NCI-H128 (cell line): Measurements from ENCODE around the gene THSD7B.

Experiments
- DNase-seq: peaks from one replicate; lab custom pipeline; 2025; ENCODE audit not compliant: unreplicated experiment; lab: John Stamatoyannopoulos, UW

Gene THSD7B

DNA sequence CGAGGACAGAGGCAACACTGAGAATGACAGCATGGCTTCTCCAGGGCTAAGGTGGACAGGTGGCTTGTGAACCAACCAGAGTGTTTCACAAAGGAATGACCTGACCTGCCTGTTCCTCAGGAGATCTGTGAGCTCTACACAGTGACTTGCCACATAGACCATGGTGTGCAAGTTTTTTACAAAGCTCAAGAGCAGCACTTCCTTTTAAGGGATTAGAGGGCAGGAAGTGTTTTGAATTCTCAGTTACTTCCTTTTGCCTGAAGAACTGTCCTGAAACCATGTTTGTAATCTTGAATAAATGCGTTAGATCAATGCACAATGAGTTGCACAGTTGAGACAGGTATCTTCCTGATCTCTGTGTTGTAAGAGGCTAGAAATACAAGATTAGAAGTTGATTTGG, 421.9 kb downstream of the THSD7B start:
- DNase-seq, result no peak

DNA sequence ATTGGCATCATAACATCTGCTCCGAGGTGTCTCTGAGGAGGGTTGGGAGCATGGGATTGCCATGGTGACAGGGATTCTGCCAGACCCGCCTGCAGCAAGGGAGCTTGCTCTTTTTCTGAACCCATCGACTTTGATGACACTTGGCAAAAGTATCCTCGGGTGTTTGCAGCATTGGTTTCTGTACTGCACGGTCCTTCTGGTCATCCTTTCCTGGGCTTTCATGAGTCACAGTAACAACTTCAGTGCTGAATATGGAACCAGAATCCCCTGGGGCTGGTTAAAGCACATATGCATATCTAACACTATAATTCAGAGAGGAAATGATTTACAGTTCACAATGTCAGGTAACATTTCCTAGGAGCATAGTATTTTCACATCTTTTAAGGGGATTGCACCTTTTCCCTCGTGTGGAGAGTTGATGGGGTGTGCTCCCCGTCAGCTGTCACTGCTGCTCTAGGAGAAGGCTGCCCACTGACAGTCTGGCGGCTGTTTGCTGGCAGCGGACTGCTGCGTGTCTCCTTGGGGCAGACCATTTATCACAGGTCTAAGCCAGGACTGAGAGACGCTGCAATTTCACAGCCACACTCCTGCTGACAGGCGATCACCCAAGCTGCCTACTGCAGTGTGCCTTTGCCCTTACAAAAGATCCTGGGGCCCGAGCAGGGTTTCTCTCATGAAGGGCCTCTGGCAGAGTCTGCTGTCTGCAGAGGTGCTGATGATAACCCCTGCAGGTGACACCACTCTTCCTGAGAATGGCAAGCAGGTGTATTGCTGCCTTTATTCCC, 425.3 kb downstream of the THSD7B start:
- DNase-seq, result no peak

DNA sequence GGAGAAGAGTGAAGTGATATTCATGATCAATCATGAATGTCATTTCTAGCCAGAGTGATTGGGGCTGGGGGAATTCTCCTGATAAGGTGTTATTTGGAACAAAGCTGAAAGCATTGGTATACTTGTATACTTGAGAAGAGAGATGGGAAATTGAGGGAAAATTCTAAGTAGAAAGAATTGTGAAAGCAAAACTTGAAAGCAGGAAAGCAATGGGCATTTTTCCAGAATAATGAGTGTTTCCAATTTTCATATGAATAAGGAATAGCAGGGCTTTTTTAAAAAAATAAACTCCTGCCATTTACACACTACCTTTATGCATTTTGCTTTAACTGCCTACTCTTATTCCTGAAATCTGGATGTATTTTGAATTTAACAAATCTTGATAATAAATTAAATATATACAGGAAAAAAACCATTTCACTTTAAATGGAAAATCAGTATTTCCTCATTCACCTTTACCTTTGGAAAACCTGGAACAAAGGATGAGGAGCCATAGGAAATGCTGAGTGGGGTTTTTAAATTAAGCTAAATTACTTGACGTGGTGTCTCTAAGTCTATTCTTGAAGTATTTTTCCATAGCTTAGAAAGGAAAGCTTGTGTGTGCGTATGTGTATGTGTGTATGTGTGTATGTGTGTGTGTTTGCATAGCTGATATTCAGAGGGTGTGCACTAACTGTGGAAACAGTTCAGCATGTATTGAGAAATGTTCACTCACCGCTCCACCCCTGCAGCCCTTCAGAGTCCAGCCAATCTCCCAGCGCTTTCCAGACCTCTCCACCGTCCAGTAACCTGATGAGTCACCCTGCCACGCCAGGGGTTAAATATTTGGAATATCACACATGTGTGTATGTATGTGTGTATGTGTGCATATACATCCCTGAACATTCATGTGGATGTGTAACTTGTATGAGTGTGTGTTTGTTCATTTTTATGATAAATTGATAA, 427.3 kb downstream of the THSD7B start:
- DNase-seq, result no peak

DNA sequence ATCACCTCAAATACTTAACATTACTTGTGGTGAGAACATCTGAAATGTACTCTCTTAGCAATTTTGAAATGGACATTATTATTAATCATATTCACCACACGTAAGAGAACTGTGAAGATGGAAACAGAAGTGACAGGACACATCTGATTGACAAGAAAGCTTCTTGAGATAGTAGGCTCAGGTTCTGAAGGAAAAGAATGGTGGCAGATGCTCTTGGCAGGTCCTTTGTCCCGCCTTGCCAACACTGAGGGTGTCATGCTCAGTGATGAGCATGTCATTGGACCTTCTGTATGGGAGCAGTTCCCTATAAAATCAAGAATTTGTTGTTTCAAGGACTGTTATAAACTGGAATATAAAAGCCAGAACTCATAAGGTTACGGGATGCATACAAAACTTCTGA, 428.1 kb downstream of the THSD7B start:
- no peak for DNase-seq

DNA sequence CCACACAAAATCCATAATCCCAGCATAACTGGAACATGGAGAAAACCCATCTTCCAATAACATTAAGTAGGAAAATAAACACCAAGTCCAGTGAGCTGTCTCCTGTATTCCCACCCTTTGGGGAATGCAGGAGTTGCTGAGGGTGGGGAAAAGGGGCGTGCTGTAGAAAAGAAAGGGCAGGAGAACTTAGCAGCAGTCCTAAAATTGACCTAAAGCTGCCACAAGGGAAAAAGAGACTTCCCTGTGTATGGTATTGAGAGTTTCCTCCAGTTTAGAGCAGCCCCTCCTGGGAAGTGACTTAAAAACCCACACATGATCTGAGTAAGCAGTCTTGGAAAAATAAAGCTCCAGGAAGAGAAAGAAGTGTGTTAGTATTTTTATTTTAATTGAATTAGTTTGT, 428.8 kb downstream of the THSD7B start:
- DNase-seq, result no peak

DNA sequence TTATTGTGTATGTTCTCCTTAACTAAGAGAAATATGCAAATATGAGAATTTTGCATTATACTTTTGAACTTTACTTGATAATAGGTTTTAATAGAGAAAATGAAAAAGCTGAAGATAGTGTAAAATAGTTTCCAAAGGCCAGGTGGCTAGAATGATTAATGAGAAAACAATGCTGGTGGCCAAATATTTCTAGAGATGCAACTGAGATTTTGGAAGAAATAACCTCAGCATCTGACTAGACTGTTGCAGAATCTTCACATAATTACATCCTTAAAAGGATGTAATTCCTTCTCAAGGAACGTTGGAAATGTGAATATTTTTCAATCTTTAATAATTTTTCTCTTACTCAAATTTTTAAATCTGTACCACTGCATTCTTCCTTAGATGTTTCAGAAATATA, 434.4 kb downstream of the THSD7B start:
- no peak for DNase-seq

DNA sequence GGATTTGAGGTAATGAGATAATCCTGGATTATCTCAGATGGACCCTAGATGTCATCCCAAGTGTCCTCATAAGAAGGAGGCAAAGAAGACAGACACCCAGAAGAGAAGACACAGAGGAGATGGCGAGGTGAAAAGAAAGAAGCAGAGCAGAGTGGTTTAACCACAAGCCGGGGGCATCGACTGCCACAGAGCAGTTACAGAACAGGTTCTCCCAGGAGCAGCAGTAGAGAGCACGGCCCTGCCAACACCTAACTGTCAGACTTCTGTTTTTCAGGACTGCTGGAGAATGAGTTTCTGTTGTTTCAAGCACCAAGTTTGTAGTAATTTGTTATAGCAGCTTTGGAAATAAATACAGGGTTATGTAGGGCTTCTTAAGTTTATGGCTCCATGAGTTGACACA, 437.0 kb downstream of the THSD7B start:
- DNase-seq, result no peak

DNA sequence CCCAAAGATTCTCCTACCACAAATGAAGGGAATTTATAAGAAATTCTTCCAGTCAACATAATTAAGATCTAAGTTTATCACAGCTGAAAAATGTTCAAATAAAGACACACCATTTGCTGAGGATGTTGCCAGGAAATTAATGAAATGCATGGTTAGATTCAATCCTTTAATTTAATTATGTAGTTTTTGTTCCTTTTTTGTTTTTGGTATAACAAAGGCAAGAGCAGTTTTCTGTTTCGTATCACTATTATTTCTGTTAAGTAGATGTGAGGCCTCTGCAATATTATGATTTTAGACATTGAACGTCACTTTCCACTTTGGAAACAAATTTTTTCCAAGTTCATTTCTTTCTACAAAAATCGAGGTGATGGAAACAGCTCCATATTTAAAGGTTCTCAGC, 440.0 kb downstream of the THSD7B start:
- no peak for DNase-seq

DNA sequence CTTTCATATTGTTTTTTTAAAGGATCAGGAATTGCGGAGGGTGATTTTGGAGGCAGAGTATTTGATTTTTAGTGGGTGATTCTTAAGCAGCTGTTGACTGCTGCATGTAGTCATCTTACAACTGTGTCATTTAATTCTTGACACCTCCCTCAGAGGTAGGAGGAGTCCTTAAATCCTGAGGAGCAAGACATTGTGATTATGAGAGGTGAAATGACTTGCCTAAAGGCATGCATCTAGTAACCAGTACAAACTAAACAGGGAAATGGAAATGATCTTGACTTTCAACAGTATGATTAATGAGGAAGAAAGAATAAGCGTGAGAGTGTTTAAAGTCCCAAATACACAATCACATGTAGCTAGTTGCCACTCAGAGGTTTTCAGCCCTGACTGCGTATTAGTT, 440.7 kb downstream of the THSD7B start:
- no peak for DNase-seq

DNA sequence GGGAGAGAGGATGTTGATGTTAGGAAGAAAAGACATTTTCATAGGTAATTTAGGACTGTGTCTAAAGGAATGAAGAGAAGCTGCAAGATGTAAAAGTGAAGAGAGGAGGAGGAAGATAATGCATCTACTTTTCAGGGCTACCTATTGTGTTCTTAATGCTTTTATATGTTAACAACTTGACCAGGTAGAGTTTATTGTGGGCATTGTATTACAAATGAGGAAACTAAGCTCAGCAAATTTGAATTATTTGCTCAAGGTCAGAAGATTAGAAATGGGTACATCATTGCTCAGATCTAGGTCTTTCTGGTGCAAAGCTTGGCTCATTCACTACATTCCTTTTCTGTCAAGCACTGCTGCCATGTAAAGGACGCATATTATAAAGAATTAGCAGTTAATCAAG, 441.7 kb downstream of the THSD7B start:
- DNase-seq, result no peak

DNA sequence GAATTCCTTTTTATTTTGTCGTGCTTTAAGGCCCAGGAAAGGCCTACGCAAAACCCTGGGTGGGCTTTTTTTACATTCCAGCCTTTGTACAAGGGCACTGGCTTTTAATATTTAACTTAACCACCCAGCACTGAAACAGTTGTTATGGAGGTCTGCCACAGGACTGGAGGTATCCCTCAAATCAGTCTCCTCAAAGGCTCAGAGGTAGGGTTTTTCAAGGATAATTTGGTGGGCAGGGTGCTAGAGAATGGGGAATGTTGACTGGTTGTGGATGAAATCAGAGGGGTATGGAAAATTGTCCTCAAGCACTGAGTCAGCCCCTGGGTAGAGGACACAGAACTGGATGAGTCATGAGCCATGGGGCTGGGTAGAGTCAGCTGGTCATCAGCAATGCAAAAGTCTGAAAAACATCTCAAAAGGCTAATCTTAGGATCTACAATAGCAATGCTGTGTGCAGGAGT, 443.1 kb downstream of the THSD7B start:
- DNase-seq, result no peak

DNA sequence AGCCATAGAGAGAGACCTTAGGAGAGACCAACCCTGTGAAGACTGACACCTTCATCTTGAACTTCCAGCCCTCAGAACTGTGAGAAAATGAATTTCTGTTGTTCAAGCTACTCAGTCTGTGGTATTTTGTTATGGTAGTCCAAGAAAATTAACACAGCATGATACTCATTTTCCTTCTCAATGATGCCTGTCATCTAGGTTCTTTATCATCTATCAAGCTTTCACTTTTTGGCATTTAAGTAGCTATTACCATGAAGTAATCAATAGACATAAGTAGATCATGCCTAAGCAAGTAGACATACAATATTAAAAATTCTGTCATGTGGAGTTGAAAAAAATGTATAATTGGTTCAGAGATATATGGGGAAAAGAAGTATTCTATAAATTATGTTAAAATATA, 444.7 kb downstream of the THSD7B start:
- DNase-seq, result no peak

DNA sequence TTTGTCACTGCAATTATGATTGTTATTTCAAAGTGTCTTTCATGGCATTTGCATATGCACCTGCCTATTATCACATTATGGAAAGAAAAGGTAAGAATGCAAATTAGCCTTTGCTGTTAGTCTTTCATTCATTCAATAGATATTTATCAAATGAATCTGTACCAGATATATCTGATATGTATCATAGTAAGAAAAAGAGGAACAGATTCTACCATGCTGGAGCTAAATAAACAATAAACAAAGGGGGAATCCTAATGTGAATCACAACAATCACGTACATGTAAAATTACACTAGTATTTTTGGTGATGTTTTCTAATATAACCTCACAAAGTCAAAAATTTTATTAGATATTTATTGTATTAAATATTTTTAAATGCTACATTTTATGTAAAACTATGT, 446.4 kb downstream of the THSD7B start:
- no peak for DNase-seq

DNA sequence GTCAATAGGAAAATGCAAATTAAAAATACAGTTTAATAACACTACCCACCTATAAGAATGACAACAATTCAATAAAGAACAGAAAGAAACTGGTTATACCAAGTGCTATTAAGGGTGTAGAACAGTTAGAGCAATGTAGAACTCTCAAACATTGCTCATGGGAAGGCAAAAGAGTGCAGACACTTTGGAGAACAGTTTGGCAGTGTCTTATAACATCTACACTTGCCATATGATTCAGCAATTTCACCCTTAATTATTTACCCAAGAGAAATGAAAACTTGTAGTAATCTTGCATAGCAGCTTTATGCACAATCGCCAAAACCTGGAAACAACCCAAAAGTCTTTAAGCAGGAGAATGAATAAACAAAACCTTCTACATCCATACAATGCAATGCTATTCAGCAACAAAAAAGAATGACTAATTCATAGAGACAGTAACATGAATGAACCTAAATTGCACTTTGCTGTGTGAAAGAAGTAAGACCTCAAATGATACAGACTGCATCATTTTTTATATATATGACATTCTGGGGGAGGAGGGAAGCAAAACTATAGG, 455.2 kb downstream of the THSD7B start:
- DNase-seq, result no peak

DNA sequence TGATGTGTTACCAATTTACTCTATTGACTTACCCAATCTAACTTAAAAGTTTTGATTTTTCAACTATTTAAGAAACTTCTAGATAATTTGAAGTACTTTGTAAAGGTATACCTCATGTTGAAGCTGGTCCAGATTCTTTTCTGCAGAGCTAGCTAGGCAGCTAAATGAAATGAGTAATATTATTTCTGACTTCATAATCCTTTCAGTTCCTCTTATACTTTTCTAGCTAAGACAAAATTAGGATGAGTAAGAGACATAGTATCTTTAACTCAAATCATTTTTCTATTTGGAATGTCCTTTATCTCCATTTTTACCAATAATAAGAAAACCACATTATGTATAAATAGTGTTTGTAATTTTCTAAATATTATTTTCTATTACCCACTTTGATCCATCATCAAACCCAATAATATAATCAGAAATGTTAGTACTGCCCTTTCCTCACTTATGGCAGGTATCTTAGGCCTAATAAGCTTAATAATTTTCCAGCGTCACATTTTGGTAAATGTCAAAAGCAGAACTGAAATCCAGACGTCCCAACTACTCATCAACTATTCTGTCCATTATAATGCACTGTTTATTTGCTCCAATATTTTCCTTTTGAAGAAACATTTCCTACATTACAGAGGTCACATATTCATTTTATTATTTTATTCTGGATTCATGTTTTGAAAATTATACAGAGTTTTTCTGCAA, 456.6 kb downstream of the THSD7B start:
- no peak for DNase-seq

DNA sequence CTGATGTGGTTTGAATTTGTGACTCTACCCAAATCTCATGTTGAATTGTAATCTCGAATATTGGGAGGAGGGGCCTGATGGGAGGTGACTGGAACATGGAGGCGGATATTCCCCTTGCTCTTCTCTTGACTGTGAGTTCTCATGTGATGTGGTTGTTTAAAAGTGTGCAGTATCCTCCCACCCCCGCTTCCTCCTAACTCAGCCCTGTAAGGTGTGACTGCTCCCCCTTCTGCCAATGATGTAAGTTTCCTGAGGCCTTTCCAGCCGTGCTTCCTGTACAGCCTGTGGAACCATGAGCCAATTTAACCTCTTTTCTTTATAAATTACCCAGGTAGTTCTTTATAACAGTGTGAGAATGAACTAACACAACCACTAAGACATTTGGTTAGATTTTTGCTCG, 458.4 kb downstream of the THSD7B start:
- DNase-seq, result no peak

DNA sequence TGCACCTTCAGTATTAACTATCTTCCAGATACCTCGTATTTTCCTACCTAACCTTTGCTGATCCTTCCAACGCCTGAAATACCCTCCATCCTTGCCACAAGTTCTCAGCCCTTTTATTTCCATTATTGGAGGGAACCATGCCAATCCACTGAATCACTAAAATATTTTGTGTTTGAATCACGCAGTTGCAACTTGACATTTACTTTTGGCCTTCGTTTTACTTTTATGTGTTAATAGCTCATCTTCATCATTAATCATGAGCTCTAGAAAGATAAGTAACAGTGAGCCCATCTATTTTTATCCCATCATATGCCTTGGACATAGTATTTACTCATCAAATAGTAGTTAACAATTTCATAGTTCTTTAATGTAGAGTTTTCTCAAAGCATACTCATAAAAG, 463.2 kb downstream of the THSD7B start:
- no peak for DNase-seq

DNA sequence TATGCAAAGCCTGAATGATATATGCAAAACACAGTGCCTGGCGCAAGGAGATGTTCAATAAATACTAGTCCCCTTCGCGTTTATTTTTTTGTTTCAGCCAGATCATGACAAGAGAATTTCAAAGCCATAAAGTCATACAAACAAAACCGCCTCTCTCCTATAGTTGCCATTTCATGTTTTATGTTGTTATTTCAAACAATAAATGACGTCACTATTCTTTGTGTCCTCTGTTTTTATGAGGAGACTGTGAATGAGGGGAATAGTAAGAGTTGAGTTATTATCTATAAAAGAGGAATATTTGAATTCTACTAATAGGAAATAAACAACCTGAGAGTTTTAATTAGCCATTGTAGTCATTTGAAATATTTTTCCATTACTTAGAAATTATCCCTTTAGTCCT, 464.5 kb downstream of the THSD7B start:
- DNase-seq, result no peak

DNA sequence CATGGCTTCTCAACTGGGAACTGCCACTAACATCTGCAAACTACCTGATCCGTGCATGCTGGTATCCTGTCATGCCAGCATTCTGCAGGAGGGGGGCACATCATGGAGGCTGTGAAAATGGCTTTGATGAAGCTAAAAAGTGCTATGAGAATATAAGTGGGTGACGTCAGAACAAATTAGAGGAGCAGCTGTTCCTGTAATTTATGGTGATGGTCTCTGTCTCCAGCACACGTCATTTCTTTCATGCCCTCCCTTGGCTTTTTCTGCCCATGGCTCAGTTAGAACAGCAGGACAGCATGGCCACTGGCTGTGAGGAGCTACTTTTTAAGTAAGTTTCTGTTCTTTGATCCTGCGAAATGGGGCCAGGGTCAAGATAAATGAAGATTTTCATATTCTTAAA, 466.3 kb downstream of the THSD7B start:
- no peak for DNase-seq

DNA sequence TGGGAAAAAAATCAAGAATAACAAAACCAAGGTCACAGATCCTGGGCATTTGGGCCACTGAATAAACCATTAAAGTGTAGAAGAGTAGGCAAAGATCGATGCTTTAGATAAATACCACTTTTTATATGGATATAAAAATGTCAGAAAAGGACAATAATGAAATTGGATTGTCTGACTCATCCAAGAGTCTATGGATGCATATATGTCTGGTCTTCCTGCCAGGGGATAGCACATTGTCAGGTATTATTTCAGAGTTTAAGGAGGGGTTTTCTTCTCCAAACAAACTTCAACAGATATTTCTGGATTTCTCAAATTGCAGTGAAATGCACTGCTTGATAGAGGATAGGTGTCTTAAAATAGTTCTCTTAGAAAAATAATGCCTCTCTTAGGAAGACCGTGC, 466.7 kb downstream of the THSD7B start:
- DNase-seq, result no peak

DNA sequence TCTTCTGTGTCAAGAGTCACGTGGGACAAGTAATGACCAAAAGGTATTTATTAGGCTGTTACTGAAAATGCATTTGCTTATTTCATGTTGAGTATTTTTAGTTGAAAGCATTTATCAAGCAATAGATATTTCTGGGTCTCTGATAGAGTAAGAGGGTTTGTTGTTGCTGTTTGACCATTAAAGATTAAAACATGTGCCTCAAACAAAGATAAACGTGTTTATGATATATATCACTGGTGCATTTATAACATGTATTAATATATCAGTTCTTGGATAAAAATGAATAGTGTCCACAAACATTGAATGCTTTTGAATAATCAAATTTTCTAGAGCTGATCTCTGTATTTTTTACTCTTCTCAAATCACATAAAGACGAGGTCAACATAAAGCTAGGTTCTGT, 467.7 kb downstream of the THSD7B start:
- no peak for DNase-seq
